HFFc6 (cell line): Measurements from ENCODE around the gene CELF2. TPM values are rescaled to one million over a fixed set of nuclear protein-coding genes. Genes with fewer than 3 reads are reported as not detected.

Experiments used
- DNase-seq: peaks from one replicate; pipeline ENCODE4 v3.0.0-alpha.2; 2018
- H3K27ac Mint-ChIP-seq: 2 replicates; pipeline ENCODE4 v1.8.0; 2020; ENCODE audit warnings: mild to moderate bottlenecking, mixed read lengths
- H3K27me3 Mint-ChIP-seq: 2 replicates; pipeline ENCODE4 v1.8.0; 2021; ENCODE audit warnings: mild to moderate bottlenecking, moderate library complexity, mixed read lengths; ENCODE audit not compliant: insufficient read depth
- H3K36me3 Mint-ChIP-seq: 2 replicates; pipeline ENCODE4 v1.8.0; 2021; ENCODE audit warnings: low read depth, mixed read lengths
- H3K4me1 Mint-ChIP-seq: 2 replicates; pipeline ENCODE4 v1.8.0; 2020; ENCODE audit warnings: low read depth, mixed read lengths
- H3K4me3 Mint-ChIP-seq: 2 replicates; pipeline ENCODE4 v1.8.0; 2020; ENCODE audit warnings: mild to moderate bottlenecking, moderate library complexity, mixed read lengths
- H3K9me3 Mint-ChIP-seq: 2 replicates; pipeline ENCODE4 v1.8.0; 2020; ENCODE audit warnings: mild to moderate bottlenecking, mixed read lengths
- CTCF ChIP-seq: fragments of 200-600 bp; sonication (generic); IDR thresholded peaks from 2 replicates; pipeline ENCODE4 v1.5.0; 2021; ENCODE audit warnings: antibody characterized with exemption, mild to moderate bottlenecking
- total RNA-seq, 6 experiments: library from RNA; stranded (reverse); fragmentation: NEBNext Ultra II Directional; extraction: Animal tissue kit (Norgen Biotek cat#: 25700); gene quantifications; 2 replicates in 1 of 6; 3 replicates in 5 of 6; pipeline ENCODE4 v1.2.3, GENCODE V29; 2021

CELF2 gene
- total RNA-seq, 6 experiments from 2014 or later, result 2.7 to 5.2 (median 3.5) TPM

- Mint-ChIP-seq H3K36me3 (no peaks in the 10 kb centered on the region), H3K4me3 (no peak overlapping the region), H3K9me3 (peaks cover 13% of the 10 kb centered on the region; the same call in 1 of the 2 replicates), H3K27ac (no peak overlapping the region), H3K4me1 (no peaks in the 10 kb centered on the region), H3K27me3 (no peaks in the 10 kb centered on the region; the same call in none of the 2 replicates)
- DNase-seq, result no peak
- TF ChIP-seq CTCF, result no peak
Observed at GRCh38 chr10:11088709-11089108, 71.0 kb downstream of the CELF2 start.

- peaks cover 15% of the 10 kb centered on the region for H3K9me3 Mint-ChIP-seq
- H3K36me3 Mint-ChIP-seq, result no peaks in the 10 kb centered on the region
- DNase-seq, result no peak
- no peaks in the 10 kb centered on the region; the same call in none of the 2 replicates for H3K27me3 Mint-ChIP-seq
- TF ChIP-seq CTCF, result no peak
- no peak overlapping the region for H3K27ac Mint-ChIP-seq
- no peak overlapping the region for H3K4me3 Mint-ChIP-seq
- H3K4me1 Mint-ChIP-seq, result no peaks in the 10 kb centered on the region
Observed at GRCh38 chr10:11089272-11089671, 71.6 kb downstream of the CELF2 start.

GRCh38 chr10:11091517-11092102 lies 73.9 kb downstream of the CELF2 start:
- Mint-ChIP-seq H3K36me3 (no peaks in the 10 kb centered on the region), H3K9me3 (peaks cover 23% of the 10 kb centered on the region), H3K27ac (no peak overlapping the region)

GRCh38 chr10:11093771-11094736 lies 76.4 kb downstream of the CELF2 start:
- Mint-ChIP-seq H3K4me3 (no peak overlapping the region), H3K4me1 (no peaks in the 10 kb centered on the region), H3K9me3 (peaks cover 35% of the 10 kb centered on the region), H3K36me3 (no peaks in the 10 kb centered on the region), H3K27ac (no peak overlapping the region), H3K27me3 (peaks cover 6% of the 10 kb centered on the region; the same call in 1 of the 2 replicates)
- DNase-seq, result no peak
- no peak for TF ChIP-seq CTCF

More at GRCh38 chr10:11091517-11092102, 73.9 kb downstream of the CELF2 start:
- Mint-ChIP-seq H3K4me1 (no peaks in the 10 kb centered on the region), H3K27me3 (no peaks in the 10 kb centered on the region), H3K4me3 (no peak overlapping the region)
- no peak for TF ChIP-seq CTCF
- no peak for DNase-seq

- H3K9me3 Mint-ChIP-seq, result peaks cover 35% of the 10 kb centered on the region
- no peak for DNase-seq
- H3K27ac Mint-ChIP-seq, result no peak overlapping the region
- no peak overlapping the region for H3K4me3 Mint-ChIP-seq
- no peak for TF ChIP-seq CTCF
- no peaks in the 10 kb centered on the region for H3K36me3 Mint-ChIP-seq
- no peaks in the 10 kb centered on the region for H3K4me1 Mint-ChIP-seq
- peaks cover 6% of the 10 kb centered on the region; the same call in 1 of the 2 replicates for H3K27me3 Mint-ChIP-seq
Observed at GRCh38 chr10:11095374-11095801, 77.7 kb downstream of the CELF2 start.
